HG03575 (cell line): ENCODE data around the gene GRIN2C.
A peak's percentile ranks its signal among the peaks of the same experiment; 100 is the strongest.
"Not testable (repeated sequence)": the region's sequence is repeated elsewhere in the genome, so short reads cannot be mapped to it uniquely, and the experiment has no call there.

Experiments
- ATAC-seq: cut with Tn5 transposase; IDR thresholded peaks from one replicate; pipeline ENCODE4 v1.9.1; 2021; ENCODE audit not compliant: unreplicated experiment, insufficient number of reproducible peaks, low FRiP score; ENCODE audit errors: extremely low read depth

Gene GRIN2C

GRCh38 chr17:74882517-74883240 lies 23.0 kb upstream of the GRIN2C start:
- ATAC-seq, result no peak

GRCh38 chr17:74881073-74881472 lies 21.4 kb upstream of the GRIN2C start:
- ATAC-seq, result no peak

- ATAC-seq, result no peak
Measured at GRCh38 chr17:74879308-74879707, 19.6 kb upstream of the GRIN2C start.

- ATAC-seq, result no peak
Measured at GRCh38 chr17:74878658-74879057, 19.0 kb upstream of the GRIN2C start.

GRCh38 chr17:74877592-74878548 lies 18.2 kb upstream of the GRIN2C start:
- ATAC-seq, result no peak

GRCh38 chr17:74875977-74876593 lies 16.4 kb upstream of the GRIN2C start:
- ATAC-seq, result no peak

GRCh38 chr17:74875155-74875976 lies 15.7 kb upstream of the GRIN2C start:
- no peak for ATAC-seq

- no peak for ATAC-seq
Measured at GRCh38 chr17:74874615-74875037, 14.9 kb upstream of the GRIN2C start.

- ATAC-seq, result no peak
Measured at GRCh38 chr17:74873874-74874614, 14.4 kb upstream of the GRIN2C start.

- ATAC-seq, result peak; percentile 53
Measured at GRCh38 chr17:74873037-74873873, 13.6 kb upstream of the GRIN2C start.

- ATAC-seq, result peak; percentile 15
Measured at GRCh38 chr17:74872313-74873036, 12.8 kb upstream of the GRIN2C start, which contains the start of gene FDXR. TSS of gene FDXR (minus strand) at chr17:74872994. CDS start at chr17:74872944, 50 bp downstream.

- ATAC-seq, result no peak
Measured at GRCh38 chr17:74871356-74872076, 11.8 kb upstream of the GRIN2C start.

- ATAC-seq, result no peak
Measured at GRCh38 chr17:74870512-74870911, 10.8 kb upstream of the GRIN2C start.

- not testable (repeated sequence) for ATAC-seq
Measured at GRCh38 chr17:74870028-74870427, 10.3 kb upstream of the GRIN2C start.

GRCh38 chr17:74868908-74869255 lies 9.2 kb upstream of the GRIN2C start:
- no peak for ATAC-seq

- ATAC-seq, result no peak
Measured at GRCh38 chr17:74868251-74868907, 8.7 kb upstream of the GRIN2C start.
